Hepatocyte (in vitro differentiated cells): ENCODE measurements around the gene TBL1X.

Source experiments
- CTCF ChIP-seq: fragments of 200-600 bp; sonication (generic); IDR thresholded peaks from 2 replicates; pipeline ENCODE4 v1.5.1; 2016; ENCODE audit warnings: antibody characterized with exemption, mild to moderate bottlenecking; ENCODE audit not compliant: poor library complexity
- EZH2 ChIP-seq: fragments of 200-600 bp; sonication (generic); IDR thresholded peaks from 2 replicates; pipeline ENCODE4 v1.6.1; 2016; ENCODE audit warnings: antibody characterized with exemption, mild to moderate bottlenecking, borderline replicate concordance
- EZH2phosphoT487 ChIP-seq: fragments of 200-600 bp; sonication (generic); IDR thresholded peaks from one replicate; pipeline ENCODE4 v1.6.1; 2018; ENCODE audit warnings: antibody characterized with exemption, mild to moderate bottlenecking, low read depth, moderate library complexity; ENCODE audit not compliant: unreplicated experiment, severe bottlenecking

- TF ChIP-seq CTCF, result no peak
- no peak for TF ChIP-seq EZH2
- no peak for TF ChIP-seq EZH2phosphoT487
Measured at GRCh38 chrX:9668537-9668936, 203.7 kb downstream of the TBL1X start.
